HEK293 (cell line): ENCODE data around the gene KIF26B.

Experiments used
- GFI1B ChIP-seq: fragments of 450-650 bp; formaldehyde crosslinking; IDR thresholded peaks from 2 replicates; pipeline ENCODE4 v1.5.1; 2016; ENCODE audit warnings: missing biosample characterization, missing genetic modification characterization
- ZNF174 ChIP-seq: fragments of 450-650 bp; formaldehyde crosslinking; IDR thresholded peaks from 2 replicates; pipeline ENCODE4 v1.5.0; 2017; ENCODE audit warnings: missing biosample characterization, mild to moderate bottlenecking, missing genetic modification characterization
- ZNF513 ChIP-seq: fragments of 450-650 bp; IDR thresholded peaks from 2 replicates; pipeline ENCODE4 v1.5.1; 2018; ENCODE audit warnings: missing biosample characterization, missing genetic modification characterization
- ZNF529 ChIP-seq: fragments of 450-650 bp; formaldehyde crosslinking; IDR thresholded peaks from 2 replicates; pipeline ENCODE4 v1.5.1; 2017; ENCODE audit warnings: missing genetic modification characterization, missing biosample characterization; ENCODE audit not compliant: insufficient replicate concordance
- ZNF654 ChIP-seq: fragments of 450-650 bp; formaldehyde crosslinking; IDR thresholded peaks from 2 replicates; pipeline ENCODE4 v1.5.1; 2016; ENCODE audit warnings: low read depth, missing biosample characterization, missing genetic modification characterization
- ZNF768 ChIP-seq: fragments of 450-650 bp; formaldehyde crosslinking; IDR thresholded peaks from 2 replicates; pipeline ENCODE4 v1.5.1; 2018; ENCODE audit warnings: missing biosample characterization, mild to moderate bottlenecking, missing genetic modification characterization
- TF ChIP-seq, protein P1 (sequence below): fragments of 450-650 bp; formaldehyde crosslinking; IDR thresholded peaks from 2 replicates; pipeline ENCODE4 v1.5.1; 2016; ENCODE audit warnings: missing biosample characterization, missing genetic modification characterization
- TF ChIP-seq, protein P2 (sequence below): fragments of 450-650 bp; formaldehyde crosslinking; IDR thresholded peaks from 2 replicates; pipeline ENCODE4 v1.5.1; 2016; ENCODE audit warnings: missing biosample characterization, missing genetic modification characterization

GRCh38 chr1:245583081-245583480 lies 428.3 kb downstream of the KIF26B start:
- TF ChIP-seq ZNF513 (tag by site-specific recombination) (no peak), ZNF174 (tag by site-specific recombination) (no peak), ZNF768 (tag by site-specific recombination) (no peak), GFI1B (tag by site-specific recombination) (no peak), ZNF654 (tag by site-specific recombination) (no peak), ZNF529 (no peak)
- TF ChIP-seq, protein P1, sequence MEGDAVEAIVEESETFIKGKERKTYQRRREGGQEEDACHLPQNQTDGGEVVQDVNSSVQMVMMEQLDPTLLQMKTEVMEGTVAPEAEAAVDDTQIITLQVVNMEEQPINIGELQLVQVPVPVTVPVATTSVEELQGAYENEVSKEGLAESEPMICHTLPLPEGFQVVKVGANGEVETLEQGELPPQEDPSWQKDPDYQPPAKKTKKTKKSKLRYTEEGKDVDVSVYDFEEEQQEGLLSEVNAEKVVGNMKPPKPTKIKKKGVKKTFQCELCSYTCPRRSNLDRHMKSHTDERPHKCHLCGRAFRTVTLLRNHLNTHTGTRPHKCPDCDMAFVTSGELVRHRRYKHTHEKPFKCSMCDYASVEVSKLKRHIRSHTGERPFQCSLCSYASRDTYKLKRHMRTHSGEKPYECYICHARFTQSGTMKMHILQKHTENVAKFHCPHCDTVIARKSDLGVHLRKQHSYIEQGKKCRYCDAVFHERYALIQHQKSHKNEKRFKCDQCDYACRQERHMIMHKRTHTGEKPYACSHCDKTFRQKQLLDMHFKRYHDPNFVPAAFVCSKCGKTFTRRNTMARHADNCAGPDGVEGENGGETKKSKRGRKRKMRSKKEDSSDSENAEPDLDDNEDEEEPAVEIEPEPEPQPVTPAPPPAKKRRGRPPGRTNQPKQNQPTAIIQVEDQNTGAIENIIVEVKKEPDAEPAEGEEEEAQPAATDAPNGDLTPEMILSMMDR (tag by site-specific recombination) = no peak
- TF ChIP-seq, protein P2, sequence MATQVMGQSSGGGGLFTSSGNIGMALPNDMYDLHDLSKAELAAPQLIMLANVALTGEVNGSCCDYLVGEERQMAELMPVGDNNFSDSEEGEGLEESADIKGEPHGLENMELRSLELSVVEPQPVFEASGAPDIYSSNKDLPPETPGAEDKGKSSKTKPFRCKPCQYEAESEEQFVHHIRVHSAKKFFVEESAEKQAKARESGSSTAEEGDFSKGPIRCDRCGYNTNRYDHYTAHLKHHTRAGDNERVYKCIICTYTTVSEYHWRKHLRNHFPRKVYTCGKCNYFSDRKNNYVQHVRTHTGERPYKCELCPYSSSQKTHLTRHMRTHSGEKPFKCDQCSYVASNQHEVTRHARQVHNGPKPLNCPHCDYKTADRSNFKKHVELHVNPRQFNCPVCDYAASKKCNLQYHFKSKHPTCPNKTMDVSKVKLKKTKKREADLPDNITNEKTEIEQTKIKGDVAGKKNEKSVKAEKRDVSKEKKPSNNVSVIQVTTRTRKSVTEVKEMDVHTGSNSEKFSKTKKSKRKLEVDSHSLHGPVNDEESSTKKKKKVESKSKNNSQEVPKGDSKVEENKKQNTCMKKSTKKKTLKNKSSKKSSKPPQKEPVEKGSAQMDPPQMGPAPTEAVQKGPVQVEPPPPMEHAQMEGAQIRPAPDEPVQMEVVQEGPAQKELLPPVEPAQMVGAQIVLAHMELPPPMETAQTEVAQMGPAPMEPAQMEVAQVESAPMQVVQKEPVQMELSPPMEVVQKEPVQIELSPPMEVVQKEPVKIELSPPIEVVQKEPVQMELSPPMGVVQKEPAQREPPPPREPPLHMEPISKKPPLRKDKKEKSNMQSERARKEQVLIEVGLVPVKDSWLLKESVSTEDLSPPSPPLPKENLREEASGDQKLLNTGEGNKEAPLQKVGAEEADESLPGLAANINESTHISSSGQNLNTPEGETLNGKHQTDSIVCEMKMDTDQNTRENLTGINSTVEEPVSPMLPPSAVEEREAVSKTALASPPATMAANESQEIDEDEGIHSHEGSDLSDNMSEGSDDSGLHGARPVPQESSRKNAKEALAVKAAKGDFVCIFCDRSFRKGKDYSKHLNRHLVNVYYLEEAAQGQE = no peak
